Measurements from ENCODE around the gene GTPBP8.

GTPBP8 gene

GRCh38 chr3:112990672-112991602, at the start of gene GTPBP8:
Gene GTPBP8 (plus strand): TSS chr3:112990984. CDS start chr3:112991000, 16 bp downstream.
- ATAC-seq (ENCODE audit: insufficient read depth, low read depth) (peak; percentile 98), DNase-seq (peak; percentile 89)
- H3K27me3 ChIP-seq (ENCODE audit: insufficient read depth, low read length, poor library complexity) = no peaks in the 10 kb centered on the region
- peaks cover 5% of the 10 kb centered on the region; the same call in 1 of the 2 replicates for H3K36me3 ChIP-seq (ENCODE audit: insufficient read depth, low read length)
- H3K4me2 ChIP-seq (ENCODE audit: insufficient read depth, low read length) = peak within 1 kb of the TSS; percentile 67
- no peaks in the 10 kb centered on the region for H4K20me1 ChIP-seq (ENCODE audit: insufficient read depth, low read length)
- H2AFZ ChIP-seq (ENCODE audit: low read depth, low read length) = peak within 1 kb of the TSS; percentile 99
- H3K9ac ChIP-seq (ENCODE audit: low read depth, low read length) = peak within 1 kb of the TSS; percentile 86
- H3K4me3 ChIP-seq (ENCODE audit: low read depth in 1 of 2, low read length in 2 of 2) = peak within 1 kb of the TSS; percentile 93 to 99
- H3K4me1 ChIP-seq (ENCODE audit: insufficient read depth, low read length) = peaks cover 40% of the 10 kb centered on the region
- peaks cover 35% of the 10 kb centered on the region for H3K79me2 ChIP-seq (ENCODE audit: insufficient read depth, low read length)
- no peaks in the 10 kb centered on the region for H3K9me3 ChIP-seq (ENCODE audit: insufficient read depth, low read length, severe bottlenecking)
- TF ChIP-seq EZH2 (IDR thresholded peaks at IDR 0.05; ENCODE audit: borderline replicate concordance, low read depth, low read length, severe bottlenecking) = no peak
- TF ChIP-seq, protein P1, sequence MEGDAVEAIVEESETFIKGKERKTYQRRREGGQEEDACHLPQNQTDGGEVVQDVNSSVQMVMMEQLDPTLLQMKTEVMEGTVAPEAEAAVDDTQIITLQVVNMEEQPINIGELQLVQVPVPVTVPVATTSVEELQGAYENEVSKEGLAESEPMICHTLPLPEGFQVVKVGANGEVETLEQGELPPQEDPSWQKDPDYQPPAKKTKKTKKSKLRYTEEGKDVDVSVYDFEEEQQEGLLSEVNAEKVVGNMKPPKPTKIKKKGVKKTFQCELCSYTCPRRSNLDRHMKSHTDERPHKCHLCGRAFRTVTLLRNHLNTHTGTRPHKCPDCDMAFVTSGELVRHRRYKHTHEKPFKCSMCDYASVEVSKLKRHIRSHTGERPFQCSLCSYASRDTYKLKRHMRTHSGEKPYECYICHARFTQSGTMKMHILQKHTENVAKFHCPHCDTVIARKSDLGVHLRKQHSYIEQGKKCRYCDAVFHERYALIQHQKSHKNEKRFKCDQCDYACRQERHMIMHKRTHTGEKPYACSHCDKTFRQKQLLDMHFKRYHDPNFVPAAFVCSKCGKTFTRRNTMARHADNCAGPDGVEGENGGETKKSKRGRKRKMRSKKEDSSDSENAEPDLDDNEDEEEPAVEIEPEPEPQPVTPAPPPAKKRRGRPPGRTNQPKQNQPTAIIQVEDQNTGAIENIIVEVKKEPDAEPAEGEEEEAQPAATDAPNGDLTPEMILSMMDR (IDR thresholded peaks at IDR 0.05; ENCODE audit: borderline replicate concordance, extremely low read depth, low read length, poor library complexity, severe bottlenecking) = peak; percentile 14
- H3K27ac ChIP-seq (ENCODE audit: low read length) = peak within 1 kb of the TSS; percentile 91

- Histone ChIP-seq H3K4me2 (ENCODE audit: insufficient read depth, low read length) (no peak overlapping the region), H3K9ac (ENCODE audit: low read depth, low read length) (no peak overlapping the region), H4K20me1 (ENCODE audit: insufficient read depth, low read length) (no peaks in the 10 kb centered on the region), H3K4me3 (ENCODE audit: low read depth in 1 of 2, low read length in 2 of 2) (no peak overlapping the region), H3K9me3 (ENCODE audit: insufficient read depth, low read length, severe bottlenecking) (no peaks in the 10 kb centered on the region), H3K27me3 (ENCODE audit: insufficient read depth, low read length, poor library complexity) (no peaks in the 10 kb centered on the region), H3K79me2 (ENCODE audit: insufficient read depth, low read length) (no peaks in the 10 kb centered on the region), H2AFZ (ENCODE audit: low read depth, low read length) (no peak overlapping the region), H3K27ac (ENCODE audit: low read length) (no peak overlapping the region), H3K4me1 (ENCODE audit: insufficient read depth, low read length) (no peaks in the 10 kb centered on the region), H3K36me3 (ENCODE audit: insufficient read depth, low read length) (no peaks in the 10 kb centered on the region)
- DNase-seq (no peak), ATAC-seq (ENCODE audit: insufficient read depth, low read depth) (no peak)
- no peak for TF ChIP-seq EZH2 (IDR thresholded peaks at IDR 0.05; ENCODE audit: borderline replicate concordance, low read depth, low read length, severe bottlenecking)
- TF ChIP-seq, protein P1 (IDR thresholded peaks at IDR 0.05; ENCODE audit: borderline replicate concordance, extremely low read depth, low read length, poor library complexity, severe bottlenecking) = no peak
Observed at GRCh38 chr3:112948346-112948838, 42.4 kb upstream of the GTPBP8 start.

GRCh38 chr3:112956351-112956750, 34.4 kb upstream of the GTPBP8 start:
- Histone ChIP-seq H3K79me2 (ENCODE audit: insufficient read depth, low read length) (no peaks in the 10 kb centered on the region), H3K4me1 (ENCODE audit: insufficient read depth, low read length) (no peaks in the 10 kb centered on the region), H3K27me3 (ENCODE audit: insufficient read depth, low read length, poor library complexity) (peaks cover 2% of the 10 kb centered on the region), H3K36me3 (ENCODE audit: insufficient read depth, low read length) (no peaks in the 10 kb centered on the region), H4K20me1 (ENCODE audit: insufficient read depth, low read length) (no peaks in the 10 kb centered on the region), H3K9ac (ENCODE audit: low read depth, low read length) (no peak overlapping the region), H2AFZ (ENCODE audit: low read depth, low read length) (no peak overlapping the region), H3K4me2 (ENCODE audit: insufficient read depth, low read length) (no peak overlapping the region), H3K4me3 (ENCODE audit: low read depth in 1 of 2, low read length in 2 of 2) (no peak overlapping the region), H3K27ac (ENCODE audit: low read length) (no peak overlapping the region), H3K9me3 (ENCODE audit: insufficient read depth, low read length, severe bottlenecking) (no peaks in the 10 kb centered on the region)
- TF ChIP-seq, protein P1 (IDR thresholded peaks at IDR 0.05; ENCODE audit: borderline replicate concordance, extremely low read depth, low read length, poor library complexity, severe bottlenecking) = no peak
- no peak for TF ChIP-seq EZH2 (IDR thresholded peaks at IDR 0.05; ENCODE audit: borderline replicate concordance, low read depth, low read length, severe bottlenecking)
- ATAC-seq (ENCODE audit: insufficient read depth, low read depth) (no peak), DNase-seq (no peak)

All from DND-41 (cell line).